Left ventricle myocardium inferior (tissue), 1 donor: Measurements from ENCODE around the gene RELCH. TPM values are rescaled to one million over a fixed set of nuclear protein-coding genes. Genes with fewer than 3 reads are reported as not detected.

ENCODE experiments used
- DNase-seq: peaks from one replicate; pipeline ENCODE4 v3.0.0-alpha.2; 2020
- H3K27ac ChIP-seq: fragments of 200-600 bp; replicated peaks from 2 replicates; pipeline ENCODE4 v1.8.0; 2021
- H3K27me3 ChIP-seq: fragments of 200-600 bp; 2 replicates; pipeline ENCODE4 v1.8.0; 2021; ENCODE audit warnings: low read depth
- H3K36me3 ChIP-seq: fragments of 200-600 bp; 2 replicates; pipeline ENCODE4 v1.8.0; 2021
- H3K4me1 ChIP-seq: fragments of 200-600 bp; 2 replicates; pipeline ENCODE4 v1.8.0; 2021
- H3K4me3 ChIP-seq: fragments of 200-600 bp; 2 replicates; pipeline ENCODE4 v1.8.0; 2021; ENCODE audit warnings: mild to moderate bottlenecking, moderate library complexity
- H3K9me3 ChIP-seq: fragments of 200-600 bp; replicated peaks from 2 replicates; pipeline ENCODE4 v1.8.0; 2021
- CTCF ChIP-seq: fragments of 200-600 bp; IDR thresholded peaks from 2 replicates; pipeline ENCODE4 v1.8.0; 2021; ENCODE audit warnings: antibody characterized with exemption, mild to moderate bottlenecking, borderline replicate concordance
- intact Hi-C: fragments of 100-400 bp; cut with micrococcal nuclease; formaldehyde crosslinking; loops from one replicate; pipeline ENCODE4 v1.11.0; 2022
- total RNA-seq: library from RNA; stranded (reverse); fragmentation: NEBNext Ultra II Directional; extraction: Animal tissue kit (Norgen Biotek cat#: 25700); gene quantifications from one replicate; pipeline ENCODE4 v1.2.1, GENCODE V29; 2021
- donor health status: DM: no; HTN: yes; CAD: no; lungs with severe emphysema.

The RELCH gene
- total RNA-seq, 1 donor from 2014 or later, result 15.5 TPM

GRCh38 chr18:62151068-62151771, 35.8 kb upstream of the RELCH start:
- no peak overlapping the region for H3K4me3 ChIP-seq
- no peaks in the 10 kb centered on the region for H3K4me1 ChIP-seq
- no peak overlapping the region for H3K27ac ChIP-seq
- TF ChIP-seq CTCF, result no peak
- no peak for DNase-seq
- peaks cover 12% of the 10 kb centered on the region for H3K36me3 ChIP-seq
- H3K27me3 ChIP-seq, result no peaks in the 10 kb centered on the region
- intact Hi-C loops, result no loop called here
- H3K9me3 ChIP-seq, result no peaks in the 10 kb centered on the region

- peaks cover 10% of the 10 kb centered on the region for H3K36me3 ChIP-seq
- no peaks in the 10 kb centered on the region for H3K27me3 ChIP-seq
- no peaks in the 10 kb centered on the region for H3K4me1 ChIP-seq
- intact Hi-C loops, result no loop called here
- no peaks in the 10 kb centered on the region for H3K9me3 ChIP-seq
- no peak for TF ChIP-seq CTCF
- H3K27ac ChIP-seq, result no peak overlapping the region
- DNase-seq, result no peak
- no peak overlapping the region for H3K4me3 ChIP-seq
These were observed 34.2 kb upstream of the RELCH start for GRCh38 chr18:62152844-62153243.

GRCh38 chr18:62157843-62158242, 29.2 kb upstream of the RELCH start:
- intact Hi-C loops, result no loop called here
- H3K4me1 ChIP-seq, result no peaks in the 10 kb centered on the region
- no peak for TF ChIP-seq CTCF
- H3K4me3 ChIP-seq, result no peak overlapping the region
- peaks cover 22% of the 10 kb centered on the region for H3K36me3 ChIP-seq
- no peak for DNase-seq
- no peaks in the 10 kb centered on the region for H3K27me3 ChIP-seq
- no peak overlapping the region for H3K27ac ChIP-seq
- H3K9me3 ChIP-seq, result no peaks in the 10 kb centered on the region

- no peaks in the 10 kb centered on the region for H3K4me1 ChIP-seq
- peaks cover 4% of the 10 kb centered on the region for H3K9me3 ChIP-seq
- no peak for TF ChIP-seq CTCF
- no peak for DNase-seq
- H3K27ac ChIP-seq, result no peak overlapping the region
- no peak overlapping the region for H3K4me3 ChIP-seq
- intact Hi-C loops, result no loop called here
- no peaks in the 10 kb centered on the region for H3K27me3 ChIP-seq
- H3K36me3 ChIP-seq, result peaks cover 5% of the 10 kb centered on the region
These were observed 22.7 kb upstream of the RELCH start for GRCh38 chr18:62164310-62164709.

- Histone ChIP-seq H3K9me3 (peaks cover 4% of the 10 kb centered on the region), H3K4me3 (no peak overlapping the region), H3K4me1 (no peaks in the 10 kb centered on the region), H3K36me3 (peaks cover 5% of the 10 kb centered on the region), H3K27ac (no peak overlapping the region), H3K27me3 (no peaks in the 10 kb centered on the region)
- intact Hi-C loops, result no loop called here
- no peak for DNase-seq
- TF ChIP-seq CTCF, result no peak
These were observed 22.1 kb upstream of the RELCH start for GRCh38 chr18:62164855-62165487.
